Keratinocyte (primary cell): ENCODE data around the gene SPA17.

ENCODE experiments used
- EZH2 ChIP-seq: IDR thresholded peaks from one replicate; pipeline ENCODE4 v1.6.1; 2012; ENCODE audit warnings: inconsistent platforms, mild to moderate bottlenecking, low read length, moderate library complexity
- TF ChIP-seq, protein P1 (sequence below), 3 experiments: IDR thresholded peaks in 1 of 3; conservative IDR thresholded peaks in 1 of 3; optimal IDR thresholded peaks in 1 of 3; 2 replicates in 2 of 3; 3 replicates in 1 of 3; pipeline versions ENCODE3 to v1.5.1; 2011; ENCODE audit warnings: low read length in 3 of 3, mild to moderate bottlenecking in 3 of 3, moderate library complexity in 2 of 3, control low read depth in 1 of 3, inconsistent platforms in 1 of 3; ENCODE audit not compliant: insufficient read depth in 2 of 3; ENCODE audit errors: extremely low read depth in 1 of 3

DNA sequence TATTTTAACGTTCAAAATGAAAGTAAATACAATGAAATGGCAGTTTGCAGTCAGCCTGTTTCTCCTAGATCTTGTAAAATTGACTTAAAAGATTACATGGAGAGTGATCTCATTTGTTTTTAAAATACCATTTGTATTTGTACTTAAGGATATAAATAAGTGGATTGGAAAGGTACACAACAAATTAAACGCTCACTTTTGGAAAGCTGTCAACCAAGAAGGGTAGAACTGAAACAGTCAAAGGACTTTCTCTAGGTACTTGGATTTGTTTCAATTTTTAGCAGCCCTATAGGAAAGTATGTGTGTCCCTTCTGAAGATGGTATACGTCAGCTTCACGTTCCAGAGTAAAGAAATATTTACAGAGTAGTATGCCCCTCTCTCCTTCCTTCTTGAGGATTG lies 43.7 kb upstream of the SPA17 start:
- TF ChIP-seq, protein P1, sequence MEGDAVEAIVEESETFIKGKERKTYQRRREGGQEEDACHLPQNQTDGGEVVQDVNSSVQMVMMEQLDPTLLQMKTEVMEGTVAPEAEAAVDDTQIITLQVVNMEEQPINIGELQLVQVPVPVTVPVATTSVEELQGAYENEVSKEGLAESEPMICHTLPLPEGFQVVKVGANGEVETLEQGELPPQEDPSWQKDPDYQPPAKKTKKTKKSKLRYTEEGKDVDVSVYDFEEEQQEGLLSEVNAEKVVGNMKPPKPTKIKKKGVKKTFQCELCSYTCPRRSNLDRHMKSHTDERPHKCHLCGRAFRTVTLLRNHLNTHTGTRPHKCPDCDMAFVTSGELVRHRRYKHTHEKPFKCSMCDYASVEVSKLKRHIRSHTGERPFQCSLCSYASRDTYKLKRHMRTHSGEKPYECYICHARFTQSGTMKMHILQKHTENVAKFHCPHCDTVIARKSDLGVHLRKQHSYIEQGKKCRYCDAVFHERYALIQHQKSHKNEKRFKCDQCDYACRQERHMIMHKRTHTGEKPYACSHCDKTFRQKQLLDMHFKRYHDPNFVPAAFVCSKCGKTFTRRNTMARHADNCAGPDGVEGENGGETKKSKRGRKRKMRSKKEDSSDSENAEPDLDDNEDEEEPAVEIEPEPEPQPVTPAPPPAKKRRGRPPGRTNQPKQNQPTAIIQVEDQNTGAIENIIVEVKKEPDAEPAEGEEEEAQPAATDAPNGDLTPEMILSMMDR (optimal IDR thresholded peaks at IDR 0.05 in 1 of 3, IDR thresholded peaks at IDR 0.05 in 1 of 3, conservative IDR thresholded peaks at IDR 0.05 in 1 of 3; ENCODE audit: extremely low read depth in 1 of 3, insufficient read depth in 2 of 3, low read length in 3 of 3), result no peak
- TF ChIP-seq EZH2, result no peak
